ENCODE results near the gene TACR1. TPM values are rescaled to one million over a fixed set of nuclear protein-coding genes. Genes with fewer than 3 reads are reported as not detected.

Gene TACR1
- total RNA-seq, 4 donors from 2014 or later = 1.1 to 5.6 TPM; not detected in 2

GRCh38 chr2:75006041-75006440, 193.3 kb downstream of the TACR1 start:
- no peak overlapping the region for H3K27ac ChIP-seq
- H3K27me3 ChIP-seq = no peaks in the 10 kb centered on the region
- H3K4me1 ChIP-seq = no peaks in the 10 kb centered on the region
- no peak for TF ChIP-seq CTCF (IDR thresholded peaks at IDR 0.05)
- no peak for TF ChIP-seq POLR2A (IDR thresholded peaks at IDR 0.05)
- no peak overlapping the region for H3K4me3 ChIP-seq
- H3K9me3 ChIP-seq = no peaks in the 10 kb centered on the region
- no peaks in the 10 kb centered on the region for H3K36me3 ChIP-seq
- DNase-seq = no peak

GRCh38 chr2:75003773-75004172, 195.5 kb downstream of the TACR1 start:
- Histone ChIP-seq H3K4me1 (no peaks in the 10 kb centered on the region), H3K27ac (no peak overlapping the region), H3K36me3 (no peaks in the 10 kb centered on the region), H3K9me3 (no peaks in the 10 kb centered on the region), H3K4me3 (no peak overlapping the region), H3K27me3 (no peaks in the 10 kb centered on the region)
- no peak for DNase-seq
- TF ChIP-seq CTCF (IDR thresholded peaks at IDR 0.05) (no peak), POLR2A (IDR thresholded peaks at IDR 0.05) (no peak)

- Histone ChIP-seq H3K36me3 (no peaks in the 10 kb centered on the region), H3K9me3 (no peaks in the 10 kb centered on the region), H3K4me1 (no peaks in the 10 kb centered on the region), H3K4me3 (no peak overlapping the region), H3K27ac (no peak overlapping the region), H3K27me3 (no peaks in the 10 kb centered on the region)
- no peak for DNase-seq
- TF ChIP-seq POLR2A (IDR thresholded peaks at IDR 0.05) (no peak), CTCF (IDR thresholded peaks at IDR 0.05) (no peak)
These were observed 196.0 kb downstream of the TACR1 start for GRCh38 chr2:75003276-75003675.

GRCh38 chr2:75002007-75002406, 197.3 kb downstream of the TACR1 start:
- no peak for TF ChIP-seq POLR2A (IDR thresholded peaks at IDR 0.05)
- TF ChIP-seq CTCF (IDR thresholded peaks at IDR 0.05) = no peak
- no peak for DNase-seq
- no peaks in the 10 kb centered on the region for H3K9me3 ChIP-seq
- no peaks in the 10 kb centered on the region for H3K4me1 ChIP-seq
- H3K27me3 ChIP-seq = no peaks in the 10 kb centered on the region
- H3K36me3 ChIP-seq = no peaks in the 10 kb centered on the region
- no peak overlapping the region for H3K4me3 ChIP-seq
- no peak overlapping the region for H3K27ac ChIP-seq

GRCh38 chr2:74999468-74999867, 199.9 kb downstream of the TACR1 start:
- no peak for DNase-seq
- TF ChIP-seq CTCF (IDR thresholded peaks at IDR 0.05) (no peak), POLR2A (IDR thresholded peaks at IDR 0.05) (no peak)
- H3K4me3 ChIP-seq = no peak overlapping the region
- H3K4me1 ChIP-seq = no peaks in the 10 kb centered on the region
- H3K27me3 ChIP-seq = no peaks in the 10 kb centered on the region
- no peaks in the 10 kb centered on the region for H3K36me3 ChIP-seq
- H3K27ac ChIP-seq = no peak overlapping the region
- H3K9me3 ChIP-seq = no peaks in the 10 kb centered on the region

Small RNA genes within 50 kb of the gene (small RNA-seq; reads per million reads assigned to genes)
- gene MIR5000 = 0 to 0.96 reads per million in 2 donors

Other genes starting within 250 kb of the TACR1 start
- 10 to 100 TPM; 20.1 to 46.2 (median 23.6) TPM for gene POLE4, start 240.9 kb downstream of the TACR1 start, total RNA-seq

Measured in Peyer's patch (tissue), 4 donors.